Activated CD4-positive, alpha-beta memory T cell treated with anti-CD3 and anti-CD28 coated beads, Interleukin-2, amount 10 ng/mL, durations not matched to agents 7 days and 5 days (primary cell): ENCODE measurements around the gene PRM3. TPM values are rescaled to one million over a fixed set of nuclear protein-coding genes. Genes with fewer than 3 reads are reported as not detected.
A peak's percentile ranks its signal among the peaks of the same experiment; 100 is the strongest.

Experiments used
- CTCF ChIA-PET: fragments of 350-600 bp; sonication (Branson Sonifier 250); formaldehyde crosslinking; loops from one replicate; lab custom pipeline; 2021; ENCODE audit warnings: antibody characterized with exemption, inconsistent platforms; lab: Charles Lee
- POLR2A ChIA-PET: fragments of 350-600 bp; sonication (Branson Sonifier 250); formaldehyde crosslinking; loops from one replicate; lab custom pipeline; 2021; ENCODE audit warnings: antibody characterized with exemption; lab: Charles Lee
- DNase-seq: peaks from one replicate; pipeline ENCODE4 v3.0.0-alpha.2; 2020
- H3K27ac Mint-ChIP-seq: one replicate; pipeline ENCODE4 v1.8.0; 2021; ENCODE audit warnings: mild to moderate bottlenecking, mixed read lengths
- H3K27me3 Mint-ChIP-seq: one replicate; pipeline ENCODE4 v1.8.0; 2021; ENCODE audit warnings: mixed read lengths
- H3K36me3 Mint-ChIP-seq: one replicate; pipeline ENCODE4 v1.8.0; 2021; ENCODE audit warnings: low read depth, mixed read lengths
- H3K4me1 Mint-ChIP-seq: one replicate; pipeline ENCODE4 v1.8.0; 2021; ENCODE audit warnings: mixed read lengths
- H3K4me3 Mint-ChIP-seq: one replicate; pipeline ENCODE4 v1.8.0; 2021; ENCODE audit warnings: mild to moderate bottlenecking, mixed read lengths
- H3K9me3 Mint-ChIP-seq: one replicate; pipeline ENCODE4 v1.8.0; 2021; ENCODE audit warnings: mixed read lengths
- total RNA-seq, 2 experiments: library from RNA; stranded (reverse); gene quantifications; one replicate each; pipeline ENCODE4 v1.2.3, GENCODE V29; 2021

The PRM3 gene
- not detected for total RNA-seq

- Mint-ChIP-seq H3K4me1 (no peaks in the 10 kb centered on the region), H3K27ac (no peak within 1 kb of the TSS), H3K9me3 (no peaks in the 10 kb centered on the region), H3K4me3 (no peak within 1 kb of the TSS), H3K27me3 (peaks cover 35% of the 10 kb centered on the region), H3K36me3 (no peaks in the 10 kb centered on the region)
- DNase-seq, result no peak
- CTCF ChIA-PET, result interaction anchor here (0.6 to 0.9 kb wide), 2 partner anchors 19 to 105 kb away, joined by 3 to 4 read pairs; no protein-coding TSS in a partner anchor
- POLR2A ChIA-PET, result no interaction called here
These were observed at the start of gene PRM3 for GRCh38 chr16:11272921-11273720. PRM3 (minus strand) TSS chr16:11273629; CDS start chr16:11273595, 34 bp downstream.

GRCh38 chr16:11322823-11323222 is 49.4 kb upstream of the PRM3 start:
- Mint-ChIP-seq H3K9me3 (peaks cover 7% of the 10 kb centered on the region), H3K36me3 (peaks cover 12% of the 10 kb centered on the region), H3K4me1 (peaks cover 36% of the 10 kb centered on the region), H3K4me3 (no peak overlapping the region), H3K27me3 (no peaks in the 10 kb centered on the region), H3K27ac (no peak overlapping the region)
- ChIA-PET POLR2A (no interaction called here), CTCF (no interaction called here)
- no peak for DNase-seq

GRCh38 chr16:11321662-11322061 is 48.2 kb upstream of the PRM3 start:
- H3K4me1 Mint-ChIP-seq, result peaks cover 28% of the 10 kb centered on the region
- ChIA-PET CTCF (no interaction called here), POLR2A (interaction anchor here (0.8 kb wide), 1 partner anchor 11 kb away, joined by 3 read pairs; no protein-coding TSS in a partner anchor)
- peaks cover under 1% of the 10 kb centered on the region for H3K9me3 Mint-ChIP-seq
- H3K27ac Mint-ChIP-seq, result no peak overlapping the region
- peaks cover 3% of the 10 kb centered on the region for H3K36me3 Mint-ChIP-seq
- H3K4me3 Mint-ChIP-seq, result no peak overlapping the region
- no peak for DNase-seq
- H3K27me3 Mint-ChIP-seq, result no peaks in the 10 kb centered on the region

GRCh38 chr16:11320170-11320569 is 46.7 kb upstream of the PRM3 start:
- Mint-ChIP-seq H3K4me1 (peaks cover 22% of the 10 kb centered on the region), H3K36me3 (peaks cover 3% of the 10 kb centered on the region), H3K27ac (no peak overlapping the region), H3K27me3 (no peaks in the 10 kb centered on the region), H3K9me3 (no peaks in the 10 kb centered on the region), H3K4me3 (no peak overlapping the region)
- DNase-seq, result no peak
- POLR2A ChIA-PET, result interaction anchor here (0.6 to 2.1 kb wide), 2 partner anchors 8 to 35 kb away, joined by 3 to 5 read pairs; no protein-coding TSS in a partner anchor
- CTCF ChIA-PET, result no interaction called here

- no peak overlapping the region for H3K27ac Mint-ChIP-seq
- ChIA-PET CTCF (no interaction called here), POLR2A (interaction anchor here (0.6 to 2.1 kb wide), 2 partner anchors 8 to 35 kb away, joined by 3 to 5 read pairs; no protein-coding TSS in a partner anchor)
- no peaks in the 10 kb centered on the region for H3K27me3 Mint-ChIP-seq
- DNase-seq, result no peak
- H3K4me1 Mint-ChIP-seq, result peaks cover 17% of the 10 kb centered on the region
- peaks cover 3% of the 10 kb centered on the region for H3K36me3 Mint-ChIP-seq
- H3K9me3 Mint-ChIP-seq, result no peaks in the 10 kb centered on the region
- no peak overlapping the region for H3K4me3 Mint-ChIP-seq
These were observed 46.2 kb upstream of the PRM3 start for GRCh38 chr16:11319529-11320146.

GRCh38 chr16:11318817-11319216 is 45.4 kb upstream of the PRM3 start:
- ChIA-PET CTCF (interaction anchor here (0.7 kb wide), 1 partner anchor 8 kb away, joined by 5 read pairs; no protein-coding TSS in a partner anchor), POLR2A (interaction anchor here (0.7 to 2.1 kb wide), 2 partner anchors 27 to 36 kb away, joined by 4 to 5 read pairs; no protein-coding TSS in a partner anchor)
- H3K27ac Mint-ChIP-seq, result no peak overlapping the region
- no peaks in the 10 kb centered on the region for H3K9me3 Mint-ChIP-seq
- H3K4me3 Mint-ChIP-seq, result no peak overlapping the region
- peaks cover 19% of the 10 kb centered on the region for H3K4me1 Mint-ChIP-seq
- DNase-seq, result no peak
- no peaks in the 10 kb centered on the region for H3K27me3 Mint-ChIP-seq
- peaks cover 3% of the 10 kb centered on the region for H3K36me3 Mint-ChIP-seq

- DNase-seq, result no peak
- Mint-ChIP-seq H3K27ac (no peak overlapping the region), H3K36me3 (peaks cover 8% of the 10 kb centered on the region), H3K27me3 (no peaks in the 10 kb centered on the region), H3K4me3 (no peak overlapping the region), H3K4me1 (peaks cover 40% of the 10 kb centered on the region), H3K9me3 (no peaks in the 10 kb centered on the region)
- CTCF ChIA-PET, result no interaction called here
- POLR2A ChIA-PET, result no interaction called here
These were observed 43.0 kb upstream of the PRM3 start for GRCh38 chr16:11316331-11317015.

- H3K4me3 Mint-ChIP-seq, result no peak overlapping the region
- H3K27ac Mint-ChIP-seq, result no peak overlapping the region
- H3K9me3 Mint-ChIP-seq, result no peaks in the 10 kb centered on the region
- peaks cover 8% of the 10 kb centered on the region for H3K36me3 Mint-ChIP-seq
- POLR2A ChIA-PET, result no interaction called here
- CTCF ChIA-PET, result interaction anchor here (0.6 kb wide), 1 partner anchor 56 kb away, joined by 4 read pairs; no protein-coding TSS in a partner anchor
- no peaks in the 10 kb centered on the region for H3K27me3 Mint-ChIP-seq
- no peak for DNase-seq
- H3K4me1 Mint-ChIP-seq, result peaks cover 49% of the 10 kb centered on the region
These were observed 42.1 kb upstream of the PRM3 start for GRCh38 chr16:11315510-11315909.

GRCh38 chr16:11314309-11314894 is 41.0 kb upstream of the PRM3 start:
- Mint-ChIP-seq H3K4me1 (peaks cover 58% of the 10 kb centered on the region), H3K27ac (no peak overlapping the region), H3K9me3 (no peaks in the 10 kb centered on the region), H3K36me3 (peaks cover 8% of the 10 kb centered on the region), H3K4me3 (no peak overlapping the region), H3K27me3 (no peaks in the 10 kb centered on the region)
- ChIA-PET CTCF (no interaction called here), POLR2A (interaction anchor here (1.1 to 4.0 kb wide), 2 partner anchors 14 to 59 kb away, joined by 3 to 27 read pairs; partner anchors contain the start of gene SOCS1)
- DNase-seq, result no peak

GRCh38 chr16:11313493-11314308 is 40.3 kb upstream of the PRM3 start:
- Mint-ChIP-seq H3K27me3 (no peaks in the 10 kb centered on the region), H3K4me3 (no peak overlapping the region), H3K36me3 (peaks cover 8% of the 10 kb centered on the region), H3K4me1 (peaks cover 62% of the 10 kb centered on the region), H3K9me3 (no peaks in the 10 kb centered on the region), H3K27ac (no peak overlapping the region)
- CTCF ChIA-PET, result interaction anchor here (0.9 to 1.5 kb wide), 5 partner anchors 15 to 350 kb away, joined by 3 to 5 read pairs (median 3); partner anchors contain the start of gene SOCS1
- POLR2A ChIA-PET, result interaction anchor here (0.6 to 4.0 kb wide), 4 partner anchors 15 to 59 kb away, joined by 3 to 27 read pairs (median 4); partner anchors contain the start of genes SOCS1 and TNP2
- no peak for DNase-seq

- Mint-ChIP-seq H3K9me3 (no peaks in the 10 kb centered on the region), H3K4me3 (peak overlapping the region; percentile 46), H3K4me1 (peaks cover 65% of the 10 kb centered on the region), H3K36me3 (peaks cover 5% of the 10 kb centered on the region), H3K27me3 (no peaks in the 10 kb centered on the region), H3K27ac (peak overlapping the region; percentile 68)
- CTCF ChIA-PET, result interaction anchor here (0.9 to 1.5 kb wide), 7 partner anchors 15 to 349 kb away, joined by 3 to 5 read pairs (median 4); partner anchors contain the start of gene SOCS1
- peak; percentile 55 for DNase-seq
- POLR2A ChIA-PET, result interaction anchor here (0.6 to 4.0 kb wide), 7 partner anchors 13 to 58 kb away, joined by 3 to 27 read pairs (median 3); partner anchors contain the start of genes SOCS1 and TNP2
These were observed 39.5 kb upstream of the PRM3 start for GRCh38 chr16:11312718-11313492.
